ENCODE results near the gene WNT6. TPM values are rescaled to one million over a fixed set of nuclear protein-coding genes. Genes with fewer than 3 reads are reported as not detected.

WNT6 gene
- total and polyA plus RNA-seq, 10 of the 15 experiments (the other 5 are each of a cell fraction or from before 2014, with no cell fraction given): 0.11 to 0.44 (median 0.22) TPM; not detected in 5

DNA sequence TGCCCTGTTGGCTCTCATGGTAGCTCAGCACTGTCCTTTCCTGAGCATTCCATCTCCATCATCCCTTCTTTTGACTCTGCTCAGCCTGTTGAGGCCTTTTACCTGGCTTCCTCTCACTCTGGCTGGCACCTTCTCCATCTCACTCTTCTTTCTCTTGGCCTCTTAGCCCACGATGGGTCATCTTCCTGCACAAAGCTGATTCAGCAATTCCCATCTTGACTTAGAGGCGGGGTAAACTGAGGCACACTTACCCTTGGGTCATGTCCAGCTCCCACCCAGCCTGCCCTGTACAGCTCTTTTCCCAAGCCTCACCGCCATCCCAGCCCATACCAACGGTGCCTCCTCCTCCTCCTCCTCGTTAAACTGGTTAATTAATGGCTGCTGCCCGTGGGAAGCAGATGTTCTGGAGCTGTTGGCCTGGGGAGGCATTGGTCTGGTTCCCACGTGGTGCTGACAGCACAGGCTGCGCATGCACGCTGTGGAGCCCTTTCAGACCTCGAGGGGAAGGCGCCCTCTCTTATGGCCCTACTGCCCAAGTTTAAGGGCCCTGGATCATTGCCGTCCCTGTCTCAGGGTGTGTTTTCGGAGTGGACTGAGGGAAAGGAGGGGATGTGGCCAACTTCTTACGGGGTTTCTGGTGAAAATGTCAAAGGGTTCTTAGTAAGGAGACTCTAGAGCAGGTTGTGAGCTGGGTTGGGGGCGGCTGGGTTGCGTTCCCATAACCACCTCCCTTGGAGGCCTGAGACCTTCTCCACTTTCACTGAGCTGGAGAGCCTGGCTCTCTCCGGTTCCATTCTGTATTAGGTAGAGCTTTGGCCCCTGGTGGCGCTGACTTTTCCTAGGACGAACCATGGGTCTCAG lies 31.9 kb downstream of the WNT6 start:
- Histone ChIP-seq H3K27me3 (replicated peaks in 1 of 2; ENCODE audit: control insufficient read depth in 2 of 2, insufficient read depth in 2 of 2, low read length in 1 of 2) (no peaks in the 10 kb centered on the region), H3K9ac (ENCODE audit: control insufficient read depth, insufficient read depth, low read length) (no peak overlapping the region), H3K4me3 (no peak overlapping the region), H3K9me3 (replicated peaks; ENCODE audit: control insufficient read depth, insufficient read depth, low read length) (no peaks in the 10 kb centered on the region), H3K79me2 (ENCODE audit: control insufficient read depth, insufficient read depth, low read length) (peaks cover 45% of the 10 kb centered on the region), H4K20me1 (ENCODE audit: control insufficient read depth, insufficient read depth) (no peaks in the 10 kb centered on the region), H2AFZ (ENCODE audit: control insufficient read depth, low read depth, low read length) (no peak overlapping the region), H3K27ac (ENCODE audit: control insufficient read depth, insufficient read depth) (peak overlapping the region; percentile 95), H3K4me1 (ENCODE audit: control insufficient read depth, insufficient read depth, low read length) (peaks cover 67% of the 10 kb centered on the region), H3K4me2 (ENCODE audit: control insufficient read depth, insufficient read depth) (0 out of 2 replicates have a peak overlapping the region, but pooled peaks have one; percentile 12), H3K36me3 (ENCODE audit: control insufficient read depth in 2 of 2, insufficient read depth in 2 of 2, low read length in 1 of 2) (peaks cover 0 to 12% of the 10 kb centered on the region in 2 experiments; a peak in 3 of 4 replicates)
- POLR2A ChIA-PET: interaction anchor here (0.6 to 10.2 kb wide), 4 partner anchors 6 to 719 kb away, joined by 3 to 360 read pairs (median 78); partner anchors contain the start of gene WNT10A
- ATAC-seq: no peak
- in situ Hi-C loops (cut with MboI) (no loop called here), intact Hi-C loops (cut with micrococcal nuclease; ENCODE audit: unreplicated experiment) (no loop called here)
- no peak for FAIRE-seq
- no peak for DNase-seq (ENCODE audit: low read depth, low spot score)
- 95% methylated on average over 19 of the region's 19 CpGs for WGBS (ENCODE audit: insufficient coverage, insufficient replicate concordance, low lambda C conversion rate, missing lambda C conversion rate)
- RAD21 ChIA-PET (ENCODE audit: unreplicated experiment): interaction anchor here (0.6 to 9.5 kb wide), 3 partner anchors 10 to 91 kb away, joined by 3 to 871 read pairs (median 3); partner anchors contain the start of gene WNT10A
- SMC1A ChIA-PET (ENCODE audit: uncharacterized antibody, unreplicated experiment): interaction anchor here (12.4 kb wide), 1 partner anchor 10 kb away, joined by 780 read pairs; the partner anchor contains the start of gene WNT10A
- TF ChIP-seq MYC (IDR thresholded peaks at IDR 0.05; ENCODE audit: insufficient read depth, insufficient read length, insufficient replicate concordance, low read length, severe bottlenecking) (no peak), MTA3 (IDR thresholded peaks at IDR 0.05; ENCODE audit: borderline replicate concordance, low read length) (no peak), TCF12 (IDR thresholded peaks at IDR 0.05; ENCODE audit: low read depth, low read length) (no peak), SMAD1 (IDR thresholded peaks at IDR 0.05; ENCODE audit: low read depth, partially characterized antibody) (no peak), ZNF622 (IDR thresholded peaks at IDR 0.05) (no peak), FOXM1 (IDR thresholded peaks at IDR 0.05; ENCODE audit: low read depth, low read length) (no peak), POLR2AphosphoS2 (IDR thresholded peaks at IDR 0.05; ENCODE audit: low read depth, low read length) (no peak), BHLHE40 (IDR thresholded peaks at IDR 0.05; ENCODE audit: borderline replicate concordance in 1 of 2, low read depth in 2 of 2, low read length in 1 of 2) (no peak), RAD51 (IDR thresholded peaks at IDR 0.05) (no peak), IKZF1 (conservative IDR thresholded peaks at IDR 0.05) (no peak), STAT1 (conservative IDR thresholded peaks at IDR 0.05) (no peak), ESRRA (IDR thresholded peaks at IDR 0.05; ENCODE audit: low read length) (no peak)
- TF ChIP-seq, protein P1, sequence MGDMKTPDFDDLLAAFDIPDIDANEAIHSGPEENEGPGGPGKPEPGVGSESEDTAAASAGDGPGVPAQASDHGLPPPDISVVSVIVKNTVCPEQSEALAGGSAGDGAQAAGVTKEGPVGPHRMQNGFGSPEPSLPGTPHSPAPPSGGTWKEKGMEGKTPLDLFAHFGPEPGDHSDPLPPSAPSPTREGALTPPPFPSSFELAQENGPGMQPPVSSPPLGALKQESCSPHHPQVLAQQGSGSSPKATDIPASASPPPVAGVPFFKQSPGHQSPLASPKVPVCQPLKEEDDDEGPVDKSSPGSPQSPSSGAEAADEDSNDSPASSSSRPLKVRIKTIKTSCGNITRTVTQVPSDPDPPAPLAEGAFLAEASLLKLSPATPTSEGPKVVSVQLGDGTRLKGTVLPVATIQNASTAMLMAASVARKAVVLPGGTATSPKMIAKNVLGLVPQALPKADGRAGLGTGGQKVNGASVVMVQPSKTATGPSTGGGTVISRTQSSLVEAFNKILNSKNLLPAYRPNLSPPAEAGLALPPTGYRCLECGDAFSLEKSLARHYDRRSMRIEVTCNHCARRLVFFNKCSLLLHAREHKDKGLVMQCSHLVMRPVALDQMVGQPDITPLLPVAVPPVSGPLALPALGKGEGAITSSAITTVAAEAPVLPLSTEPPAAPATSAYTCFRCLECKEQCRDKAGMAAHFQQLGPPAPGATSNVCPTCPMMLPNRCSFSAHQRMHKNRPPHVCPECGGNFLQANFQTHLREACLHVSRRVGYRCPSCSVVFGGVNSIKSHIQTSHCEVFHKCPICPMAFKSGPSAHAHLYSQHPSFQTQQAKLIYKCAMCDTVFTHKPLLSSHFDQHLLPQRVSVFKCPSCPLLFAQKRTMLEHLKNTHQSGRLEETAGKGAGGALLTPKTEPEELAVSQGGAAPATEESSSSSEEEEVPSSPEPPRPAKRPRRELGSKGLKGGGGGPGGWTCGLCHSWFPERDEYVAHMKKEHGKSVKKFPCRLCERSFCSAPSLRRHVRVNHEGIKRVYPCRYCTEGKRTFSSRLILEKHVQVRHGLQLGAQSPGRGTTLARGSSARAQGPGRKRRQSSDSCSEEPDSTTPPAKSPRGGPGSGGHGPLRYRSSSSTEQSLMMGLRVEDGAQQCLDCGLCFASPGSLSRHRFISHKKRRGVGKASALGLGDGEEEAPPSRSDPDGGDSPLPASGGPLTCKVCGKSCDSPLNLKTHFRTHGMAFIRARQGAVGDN (IDR thresholded peaks at IDR 0.05): no peak
- TF ChIP-seq, protein P2, sequence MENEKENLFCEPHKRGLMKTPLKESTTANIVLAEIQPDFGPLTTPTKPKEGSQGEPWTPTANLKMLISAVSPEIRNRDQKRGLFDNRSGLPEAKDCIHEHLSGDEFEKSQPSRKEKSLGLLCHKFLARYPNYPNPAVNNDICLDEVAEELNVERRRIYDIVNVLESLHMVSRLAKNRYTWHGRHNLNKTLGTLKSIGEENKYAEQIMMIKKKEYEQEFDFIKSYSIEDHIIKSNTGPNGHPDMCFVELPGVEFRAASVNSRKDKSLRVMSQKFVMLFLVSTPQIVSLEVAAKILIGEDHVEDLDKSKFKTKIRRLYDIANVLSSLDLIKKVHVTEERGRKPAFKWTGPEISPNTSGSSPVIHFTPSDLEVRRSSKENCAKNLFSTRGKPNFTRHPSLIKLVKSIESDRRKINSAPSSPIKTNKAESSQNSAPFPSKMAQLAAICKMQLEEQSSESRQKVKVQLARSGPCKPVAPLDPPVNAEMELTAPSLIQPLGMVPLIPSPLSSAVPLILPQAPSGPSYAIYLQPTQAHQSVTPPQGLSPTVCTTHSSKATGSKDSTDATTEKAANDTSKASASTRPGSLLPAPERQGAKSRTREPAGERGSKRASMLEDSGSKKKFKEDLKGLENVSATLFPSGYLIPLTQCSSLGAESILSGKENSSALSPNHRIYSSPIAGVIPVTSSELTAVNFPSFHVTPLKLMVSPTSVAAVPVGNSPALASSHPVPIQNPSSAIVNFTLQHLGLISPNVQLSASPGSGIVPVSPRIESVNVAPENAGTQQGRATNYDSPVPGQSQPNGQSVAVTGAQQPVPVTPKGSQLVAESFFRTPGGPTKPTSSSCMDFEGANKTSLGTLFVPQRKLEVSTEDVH (IDR thresholded peaks at IDR 0.05; ENCODE audit: low read depth, partially characterized antibody): no peak
- CTCF ChIA-PET: interaction anchor here (1.0 to 22.2 kb wide), 3 partner anchors 13 to 605 kb away, joined by 3 to 1364 read pairs (median 3); partner anchors contain the start of gene WNT10A
- BruUV-seq (replicated peaks): no TSS peak
